Suprapubic skin (tissue), 4 donors: ENCODE data around the gene IRX4.
"Not testable (repeated sequence)": the region's sequence is repeated elsewhere in the genome, so short reads cannot be mapped to it uniquely, and the experiment has no call there.

Experiments
- POLR2A ChIP-seq, 2 donors: fragments of 450-650 bp; IDR thresholded peaks; one replicate each; pipeline ENCODE4 v1.6.1; 2017; ENCODE audit warnings: antibody characterized with exemption in 2 of 2, mild to moderate bottlenecking in 2 of 2, moderate library complexity in 2 of 2
- POLR2AphosphoS5 ChIP-seq, 3 donors: sonication (generic); formaldehyde crosslinking; IDR thresholded peaks; one replicate each; pipeline ENCODE4 v1.6.1; 2017; ENCODE audit warnings: antibody characterized with exemption in 3 of 3
- TF ChIP-seq, protein P1 (sequence below), 2 donors: fragments of 200-600 bp in 1 of 2; fragments of 450-650 bp in 1 of 2; sonication (generic) in 1 of 2; IDR thresholded peaks; one replicate each; pipeline ENCODE4 v1.5.1; 2016 to 2019; ENCODE audit warnings: antibody characterized with exemption in 2 of 2, mild to moderate bottlenecking in 1 of 2, moderate library complexity in 1 of 2

DNA sequence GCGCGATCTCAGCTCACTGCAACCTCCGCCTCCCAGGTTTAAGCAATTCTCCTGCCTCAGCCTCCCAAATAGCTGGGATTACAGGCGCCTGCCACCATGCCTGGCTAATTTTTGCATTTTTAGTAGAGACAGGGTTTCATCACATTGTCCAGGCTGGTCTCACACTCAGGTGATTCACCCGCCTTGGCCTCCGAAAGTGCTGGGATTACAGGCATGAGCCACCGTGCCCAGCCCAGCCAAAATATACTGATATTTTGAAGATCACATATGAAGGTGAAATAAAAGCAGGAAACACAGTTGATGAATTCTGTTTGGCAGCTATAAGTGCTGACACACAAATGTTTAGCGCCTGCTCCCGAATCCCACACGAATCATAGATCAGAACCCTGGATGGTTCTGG is 39.0 kb downstream of the IRX4 start:
- TF ChIP-seq POLR2A, POLR2AphosphoS5 (IDR thresholded peaks at IDR 0.05): not testable (repeated sequence)
- TF ChIP-seq, protein P1, sequence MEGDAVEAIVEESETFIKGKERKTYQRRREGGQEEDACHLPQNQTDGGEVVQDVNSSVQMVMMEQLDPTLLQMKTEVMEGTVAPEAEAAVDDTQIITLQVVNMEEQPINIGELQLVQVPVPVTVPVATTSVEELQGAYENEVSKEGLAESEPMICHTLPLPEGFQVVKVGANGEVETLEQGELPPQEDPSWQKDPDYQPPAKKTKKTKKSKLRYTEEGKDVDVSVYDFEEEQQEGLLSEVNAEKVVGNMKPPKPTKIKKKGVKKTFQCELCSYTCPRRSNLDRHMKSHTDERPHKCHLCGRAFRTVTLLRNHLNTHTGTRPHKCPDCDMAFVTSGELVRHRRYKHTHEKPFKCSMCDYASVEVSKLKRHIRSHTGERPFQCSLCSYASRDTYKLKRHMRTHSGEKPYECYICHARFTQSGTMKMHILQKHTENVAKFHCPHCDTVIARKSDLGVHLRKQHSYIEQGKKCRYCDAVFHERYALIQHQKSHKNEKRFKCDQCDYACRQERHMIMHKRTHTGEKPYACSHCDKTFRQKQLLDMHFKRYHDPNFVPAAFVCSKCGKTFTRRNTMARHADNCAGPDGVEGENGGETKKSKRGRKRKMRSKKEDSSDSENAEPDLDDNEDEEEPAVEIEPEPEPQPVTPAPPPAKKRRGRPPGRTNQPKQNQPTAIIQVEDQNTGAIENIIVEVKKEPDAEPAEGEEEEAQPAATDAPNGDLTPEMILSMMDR (IDR thresholded peaks at IDR 0.05): not testable (repeated sequence)
